A673 (cell line): Measurements from ENCODE around the gene SERP2.

Experiments
- CTCF ChIP-seq: fragments of 300-800, 200-600 bp; sonication (generic); conservative IDR thresholded peaks from 2 replicates; pipeline ENCODE4 v1.5.1; 2017; ENCODE audit warnings: low read depth, mild to moderate bottlenecking, antibody characterized with exemption, low read length, moderate library complexity, mixed read lengths
- EZH2 ChIP-seq: fragments of 200-600 bp; sonication (generic); IDR thresholded peaks from 2 replicates; pipeline ENCODE4 v1.6.1; 2017; ENCODE audit warnings: borderline replicate concordance, low read depth, mild to moderate bottlenecking, mixed read lengths, antibody characterized with exemption, low read length; ENCODE audit not compliant: poor library complexity, severe bottlenecking

GRCh38 chr13:44422755-44423643 is 49.4 kb downstream of the SERP2 start:
- TF ChIP-seq CTCF (no peak), EZH2 (no peak)
